Panc1 (cell line): ENCODE results near the gene KMT2B. TPM values are rescaled to one million over a fixed set of nuclear protein-coding genes. Genes with fewer than 3 reads are reported as not detected.

ENCODE experiments used
- ATAC-seq: fragments of 200-7000 bp; cut with Tn5 transposase; 2 replicates; pipeline ENCODE4 v1.9.1; 2020; ENCODE audit warnings: mild to moderate bottlenecking, moderate library complexity
- BruUV-seq: library from RNA; stranded (reverse); fragments of 400-500 nt; replicated peaks from 2 replicates; lab custom pipeline; 2021; lab: Mats Ljungman, UMichigan
- CTCF ChIA-PET: fragments of 300-600 bp; sonication (Branson Sonifier 250); formaldehyde crosslinking; loops from one replicate; lab custom pipeline; 2022; ENCODE audit warnings: antibody characterized with exemption; lab: Charles Lee
- POLR2A ChIA-PET: fragments of 300-600 bp; sonication (Branson Sonifier 250); formaldehyde crosslinking; loops from one replicate; lab custom pipeline; 2022; ENCODE audit warnings: antibody characterized with exemption; lab: Charles Lee
- DNase-seq: peaks from one replicate; pipeline ENCODE4 v3.0.0-alpha.2; 2010; ENCODE audit warnings: low read depth, low spot score
- H3K27ac ChIP-seq: 2 replicates; pipeline ENCODE4 v1.5.1; 2011; ENCODE audit warnings: mild to moderate bottlenecking, low read length, inconsistent platforms
- H3K27me3 ChIP-seq: fragments of 200-500 bp; sonication (Bioruptor generic); 2 replicates; pipeline ENCODE4 v1.6.0; 2014; ENCODE audit warnings: low read length, inconsistent platforms; ENCODE audit not compliant: control insufficient read depth, insufficient read depth
- H3K36me3 ChIP-seq: fragments of 200-500 bp; sonication (Bioruptor generic); 2 replicates; pipeline ENCODE4 v1.5.1; 2014; ENCODE audit warnings: inconsistent platforms, mild to moderate bottlenecking, low read length, moderate library complexity; ENCODE audit not compliant: control insufficient read depth, insufficient read depth
- H3K4me1 ChIP-seq: 2 replicates; pipeline ENCODE4 v1.5.1; 2011; ENCODE audit warnings: inconsistent platforms, mild to moderate bottlenecking, low read length, moderate library complexity; ENCODE audit not compliant: control insufficient read depth, insufficient read depth
- H3K4me3 ChIP-seq, 2 experiments: 2 replicates each; pipeline ENCODE4 v1.5.1; 2011 to 2012; ENCODE audit warnings: low read depth in 2 of 2, low read length in 2 of 2, mild to moderate bottlenecking in 2 of 2, inconsistent platforms in 1 of 2, moderate library complexity in 1 of 2
- H3K9me3 ChIP-seq: fragments of 200-500 bp; sonication (Bioruptor generic); 2 replicates; pipeline ENCODE4 v1.5.1; 2014; ENCODE audit warnings: low read depth, mild to moderate bottlenecking, inconsistent platforms, low read length, moderate library complexity; ENCODE audit not compliant: control insufficient read depth, insufficient read depth
- CTCF ChIP-seq: fragments of 450-650 bp; IDR thresholded peaks from 2 replicates; pipeline ENCODE4 v1.5.1; 2017; ENCODE audit warnings: mild to moderate bottlenecking
- POLR2AphosphoS5 ChIP-seq: IDR thresholded peaks from 2 replicates; pipeline ENCODE4 v1.6.1; 2012; ENCODE audit warnings: mild to moderate bottlenecking, low read depth, low read length, moderate library complexity
- REST ChIP-seq, 2 experiments: IDR thresholded peaks; 2 replicates each; pipeline ENCODE4 v1.6.1; 2011 to 2012; ENCODE audit warnings: low read depth in 2 of 2, control low read depth in 1 of 2, low read length in 1 of 2, mild to moderate bottlenecking in 1 of 2, moderate library complexity in 1 of 2; ENCODE audit not compliant: insufficient read depth in 1 of 2
- SIN3A ChIP-seq: IDR thresholded peaks from 2 replicates; pipeline ENCODE4 v1.6.1; 2012; ENCODE audit warnings: low read depth, mild to moderate bottlenecking, low read length, moderate library complexity, borderline replicate concordance; ENCODE audit not compliant: insufficient read depth
- TCF7L2 ChIP-seq: IDR thresholded peaks from 2 replicates; pipeline ENCODE4 v1.6.1; 2011; ENCODE audit warnings: mild to moderate bottlenecking, low read depth, low read length, inconsistent platforms
- in situ Hi-C: cut with HindIII; loops from 2 replicates; pipeline ENCODE4 v1.10.0; 2016; ENCODE audit warnings: low sequenced_read_pairs, low pct_unique_long_range_greater_than_20kb
- intact Hi-C: fragments of 100-400 bp; cut with micrococcal nuclease; formaldehyde crosslinking; loops from one replicate; pipeline ENCODE4 v1.10.0; 2022; ENCODE audit not compliant: unreplicated experiment
- total RNA-seq: library from RNA; stranded (reverse); gene quantifications from one replicate; pipeline ENCODE4 v1.2.1, GENCODE V29; 2021; ENCODE audit not compliant: unreplicated experiment

KMT2B gene
- total RNA-seq, 1 experiment from 2014 or later = 68.8 TPM

GRCh38 chr19:35710784-35711723 is 6.7 kb upstream of the KMT2B start:
- intact Hi-C loops = loop anchor here (10.0 kb wide), 1 partner anchor 156 kb away; no protein-coding TSS in a partner anchor
- H3K4me3 ChIP-seq = no peak overlapping the region
- H3K27me3 ChIP-seq = no peaks in the 10 kb centered on the region
- no peaks in the 10 kb centered on the region for H3K9me3 ChIP-seq
- DNase-seq (no peak), ATAC-seq (no peak)
- ChIA-PET POLR2A (no interaction called here), CTCF (interaction anchor here (0.6 kb wide), 1 partner anchor 215 kb away, joined by 7 read pairs; no protein-coding TSS in a partner anchor)
- no peak overlapping the region for H3K27ac ChIP-seq
- no peak for TF ChIP-seq TCF7L2
- no peak for TF ChIP-seq CTCF
- no peak for TF ChIP-seq REST (IDR thresholded peaks at IDR 0.05; ENCODE audit: insufficient read depth in 1 of 2, low read depth in 2 of 2, low read length in 1 of 2)
- TF ChIP-seq SIN3A = no peak
- TF ChIP-seq POLR2AphosphoS5 = no peak
- peaks cover 9% of the 10 kb centered on the region for H3K4me1 ChIP-seq
- no TSS peak for BruUV-seq
- in situ Hi-C loops = no loop called here
- no peaks in the 10 kb centered on the region for H3K36me3 ChIP-seq

- Histone ChIP-seq H3K9me3 (no peaks in the 10 kb centered on the region), H3K4me3 (no peak overlapping the region), H3K4me1 (peaks cover 12% of the 10 kb centered on the region), H3K27me3 (no peaks in the 10 kb centered on the region), H3K36me3 (no peaks in the 10 kb centered on the region; the same call in 1 of the 2 replicates), H3K27ac (no peak overlapping the region)
- no TSS peak for BruUV-seq
- intact Hi-C loops (loop anchor here (10.0 kb wide), 1 partner anchor 158 kb away; no protein-coding TSS in a partner anchor), in situ Hi-C loops (no loop called here)
- ChIA-PET POLR2A (interaction anchor here (0.6 kb wide), 1 partner anchor 11 kb away, joined by 7 read pairs; no protein-coding TSS in a partner anchor), CTCF (interaction anchor here (0.7 kb wide), 1 partner anchor 187 kb away, joined by 3 read pairs; no protein-coding TSS in a partner anchor)
- ATAC-seq = no peak
- no peak for TF ChIP-seq REST (IDR thresholded peaks at IDR 0.05; ENCODE audit: insufficient read depth in 1 of 2, low read depth in 2 of 2, low read length in 1 of 2)
- no peak for TF ChIP-seq SIN3A
- DNase-seq = no peak
These were observed 5.0 kb upstream of the KMT2B start for GRCh38 chr19:35712567-35713505.
